ENCODE data around the gene NUP85.

GRCh38 chr17:75199886-75200618 is 5.4 kb upstream of the NUP85 start:
- TF ChIP-seq RARB (CRISPR knock-in tag; IDR thresholded peaks at IDR 0.05) (no peak), CSRNP3 (CRISPR knock-in tag; IDR thresholded peaks at IDR 0.05) (no peak), CREB5 (CRISPR knock-in tag; IDR thresholded peaks at IDR 0.05; ENCODE audit: low read depth) (no peak), ARNTL (CRISPR knock-in tag; IDR thresholded peaks at IDR 0.05; ENCODE audit: borderline replicate concordance, low read depth) (no peak), ZFP3 (CRISPR knock-in tag; IDR thresholded peaks at IDR 0.05) (no peak), ISL1 (CRISPR knock-in tag; IDR thresholded peaks at IDR 0.05) (no peak), ZC3H10 (CRISPR knock-in tag; IDR thresholded peaks at IDR 0.05) (no peak), GLIS3 (CRISPR knock-in tag; IDR thresholded peaks at IDR 0.05) (no peak), ZNF70 (CRISPR knock-in tag; IDR thresholded peaks at IDR 0.05) (no peak), ESRRG (CRISPR knock-in tag; IDR thresholded peaks at IDR 0.05) (no peak), PPARA (CRISPR knock-in tag; IDR thresholded peaks at IDR 0.05; ENCODE audit: borderline replicate concordance) (no peak), POU6F1 (CRISPR knock-in tag; IDR thresholded peaks at IDR 0.05; ENCODE audit: borderline replicate concordance, low read depth) (no peak), ZNF8 (CRISPR knock-in tag; IDR thresholded peaks at IDR 0.05) (no peak)
